ENCODE results near the gene PI4KA.

DNA sequence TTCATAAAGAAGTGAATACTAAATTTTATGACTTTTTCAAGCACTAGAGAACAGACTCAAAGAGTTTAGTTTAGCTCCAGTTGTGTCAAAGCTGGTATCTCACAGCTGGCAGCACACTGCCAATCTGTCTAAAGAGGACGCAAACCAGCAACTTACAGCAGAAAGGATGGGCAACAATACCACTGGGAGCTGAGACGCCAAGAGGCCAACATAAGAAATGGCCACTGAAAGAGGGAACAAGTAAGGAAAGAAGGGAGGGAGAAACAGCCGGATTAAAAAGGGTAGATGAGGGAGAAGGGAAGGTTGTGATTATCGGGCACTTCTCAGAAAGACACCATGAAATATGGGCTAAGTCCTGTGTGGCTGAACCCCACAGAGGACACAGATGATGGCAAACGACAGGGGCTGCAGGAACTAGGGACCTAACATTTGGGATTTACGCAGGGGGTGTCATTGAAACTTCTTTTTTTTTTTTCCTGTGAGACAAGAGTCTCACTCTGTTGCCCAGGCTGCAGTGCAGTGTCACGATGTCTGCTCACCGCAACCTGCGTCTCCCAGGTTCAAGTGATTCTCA, 43.0 kb downstream of the PI4KA start:
- TF ChIP-seq, protein P1, sequence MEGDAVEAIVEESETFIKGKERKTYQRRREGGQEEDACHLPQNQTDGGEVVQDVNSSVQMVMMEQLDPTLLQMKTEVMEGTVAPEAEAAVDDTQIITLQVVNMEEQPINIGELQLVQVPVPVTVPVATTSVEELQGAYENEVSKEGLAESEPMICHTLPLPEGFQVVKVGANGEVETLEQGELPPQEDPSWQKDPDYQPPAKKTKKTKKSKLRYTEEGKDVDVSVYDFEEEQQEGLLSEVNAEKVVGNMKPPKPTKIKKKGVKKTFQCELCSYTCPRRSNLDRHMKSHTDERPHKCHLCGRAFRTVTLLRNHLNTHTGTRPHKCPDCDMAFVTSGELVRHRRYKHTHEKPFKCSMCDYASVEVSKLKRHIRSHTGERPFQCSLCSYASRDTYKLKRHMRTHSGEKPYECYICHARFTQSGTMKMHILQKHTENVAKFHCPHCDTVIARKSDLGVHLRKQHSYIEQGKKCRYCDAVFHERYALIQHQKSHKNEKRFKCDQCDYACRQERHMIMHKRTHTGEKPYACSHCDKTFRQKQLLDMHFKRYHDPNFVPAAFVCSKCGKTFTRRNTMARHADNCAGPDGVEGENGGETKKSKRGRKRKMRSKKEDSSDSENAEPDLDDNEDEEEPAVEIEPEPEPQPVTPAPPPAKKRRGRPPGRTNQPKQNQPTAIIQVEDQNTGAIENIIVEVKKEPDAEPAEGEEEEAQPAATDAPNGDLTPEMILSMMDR (conservative IDR thresholded peaks at IDR 0.05; ENCODE audit: low read length): no peak
- TF ChIP-seq EZH2phosphoT487 (IDR thresholded peaks at IDR 0.05; ENCODE audit: borderline replicate concordance, low read depth, low read length): no peak

Measured in OCI-LY7 (cell line).